Muscle layer of colon (tissue), 2 donors: ENCODE measurements around the gene TAF4.

Experiments used
- H3K27ac ChIP-seq: one replicate; pipeline ENCODE4 v1.7.0; 2013; ENCODE audit warnings: low read depth, mild to moderate bottlenecking, low read length, moderate library complexity
- H3K27me3 ChIP-seq, 2 donors: one replicate each; pipeline ENCODE4 v1.7.0; 2013; ENCODE audit warnings: low read length in 2 of 2, mild to moderate bottlenecking in 2 of 2; ENCODE audit not compliant: insufficient read depth in 2 of 2, control insufficient read depth in 1 of 2
- H3K36me3 ChIP-seq: one replicate; pipeline ENCODE4 v1.7.0; 2013; ENCODE audit warnings: mild to moderate bottlenecking, low read length; ENCODE audit not compliant: insufficient read depth
- H3K4me1 ChIP-seq: one replicate; pipeline ENCODE4 v1.7.0; 2013; ENCODE audit warnings: mild to moderate bottlenecking, low read length; ENCODE audit not compliant: insufficient read depth
- H3K4me3 ChIP-seq, 2 donors: one replicate each; pipeline ENCODE4 v1.7.0; 2013; ENCODE audit warnings: low read length in 2 of 2, low read depth in 1 of 2, mild to moderate bottlenecking in 1 of 2, moderate library complexity in 1 of 2
- H3K9ac ChIP-seq: one replicate; pipeline ENCODE4 v1.7.0; 2013; ENCODE audit warnings: low read length
- H3K9me3 ChIP-seq: one replicate; pipeline ENCODE4 v1.7.0; 2013; ENCODE audit warnings: mild to moderate bottlenecking, low read length
- donor health status: abdominal sarcoma.
- donor health status: Adenocarcinoma of cecum.

TAF4 gene

DNA sequence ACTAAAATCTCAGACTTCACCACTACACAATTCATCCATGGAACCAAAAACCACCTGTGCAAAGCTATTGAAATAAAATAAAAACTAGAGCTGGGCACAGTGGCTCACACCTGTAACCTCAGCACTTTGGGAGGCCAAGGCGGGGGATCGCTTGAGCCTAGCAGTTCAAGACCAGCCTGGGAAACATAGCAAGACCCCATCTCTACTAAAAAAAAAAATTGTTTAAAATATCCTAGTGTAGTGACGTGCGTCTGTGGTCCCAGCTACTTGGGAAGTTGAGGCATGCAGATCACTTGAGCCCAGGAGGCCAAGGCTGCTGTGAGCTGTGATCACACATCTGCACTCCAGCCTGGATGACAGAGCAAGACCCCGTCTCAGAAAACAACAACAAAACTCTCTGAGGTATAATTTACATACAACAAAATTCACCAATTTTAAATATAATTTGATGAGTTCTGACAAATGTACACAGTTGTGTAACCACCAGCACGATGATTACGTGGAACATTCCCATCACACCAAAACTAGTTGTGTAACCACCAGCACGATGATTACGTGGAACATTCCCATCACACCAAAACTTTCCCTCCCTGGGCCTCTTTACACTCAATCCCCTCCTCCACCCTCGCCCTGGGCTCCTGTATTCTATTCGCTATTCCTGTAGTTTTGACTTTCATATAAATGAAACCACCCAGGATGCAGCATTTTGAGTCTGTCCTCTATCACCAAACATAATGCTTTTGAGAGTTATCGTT, 107.5 kb downstream of the TAF4 start:
- Histone ChIP-seq H3K9me3 (no peaks in the 10 kb centered on the region), H3K27me3 (peaks cover 0 to 5% of the 10 kb centered on the region in 2 donors), H3K36me3 (no peaks in the 10 kb centered on the region), H3K4me3 (no peak overlapping the region), H3K9ac (no peak overlapping the region), H3K27ac (no peak overlapping the region), H3K4me1 (no peaks in the 10 kb centered on the region)

DNA sequence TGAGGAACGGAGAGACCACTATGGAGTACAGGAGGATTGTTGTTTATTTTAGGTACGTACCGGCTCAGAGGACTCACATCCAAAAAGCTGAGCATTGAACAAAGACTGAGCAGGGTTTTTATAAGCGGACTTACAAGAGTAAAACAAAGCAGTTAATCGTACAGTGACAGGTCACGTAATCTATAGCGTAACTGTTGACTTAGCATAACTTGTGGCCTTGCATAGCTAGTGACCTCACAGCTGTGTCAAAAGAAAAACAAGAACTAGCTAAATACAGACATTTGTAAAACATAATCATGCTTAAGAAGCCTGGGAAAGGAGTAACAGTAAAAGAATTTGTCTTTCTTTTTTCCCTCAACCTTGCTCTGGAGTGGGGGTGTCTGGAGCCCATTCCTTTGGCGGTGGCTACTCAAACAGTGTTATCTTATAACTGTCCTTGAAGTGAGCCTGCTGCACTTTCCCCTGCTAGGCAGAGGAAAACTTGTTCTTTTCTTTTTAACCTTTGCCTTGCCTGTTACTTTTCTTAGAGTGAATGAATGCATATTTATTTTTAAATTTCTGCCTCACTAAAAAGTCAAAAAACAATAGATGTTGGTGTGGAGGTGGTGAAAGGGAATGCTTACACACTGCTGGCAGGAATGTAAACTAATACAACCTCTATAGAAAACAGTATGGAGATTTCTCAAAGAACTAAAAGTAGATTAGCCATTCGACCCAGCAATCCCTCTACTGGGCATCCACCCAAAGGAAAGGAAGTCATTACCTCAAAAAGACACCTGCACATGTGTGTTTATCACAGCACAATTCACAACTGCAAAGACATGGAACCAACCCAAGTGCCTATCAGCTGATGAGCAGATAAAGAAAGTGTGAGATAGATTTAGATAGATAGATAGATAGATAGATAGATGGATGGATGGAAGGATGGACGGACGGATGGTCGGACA, 109.0 kb downstream of the TAF4 start:
- H3K27me3 ChIP-seq = peaks cover 4 to 8% of the 10 kb centered on the region in 2 donors
- H3K9me3 ChIP-seq = no peaks in the 10 kb centered on the region
- no peaks in the 10 kb centered on the region for H3K36me3 ChIP-seq
- H3K27ac ChIP-seq = no peak overlapping the region
- no peak overlapping the region for H3K9ac ChIP-seq
- no peaks in the 10 kb centered on the region for H3K4me1 ChIP-seq
- no peak overlapping the region for H3K4me3 ChIP-seq

DNA sequence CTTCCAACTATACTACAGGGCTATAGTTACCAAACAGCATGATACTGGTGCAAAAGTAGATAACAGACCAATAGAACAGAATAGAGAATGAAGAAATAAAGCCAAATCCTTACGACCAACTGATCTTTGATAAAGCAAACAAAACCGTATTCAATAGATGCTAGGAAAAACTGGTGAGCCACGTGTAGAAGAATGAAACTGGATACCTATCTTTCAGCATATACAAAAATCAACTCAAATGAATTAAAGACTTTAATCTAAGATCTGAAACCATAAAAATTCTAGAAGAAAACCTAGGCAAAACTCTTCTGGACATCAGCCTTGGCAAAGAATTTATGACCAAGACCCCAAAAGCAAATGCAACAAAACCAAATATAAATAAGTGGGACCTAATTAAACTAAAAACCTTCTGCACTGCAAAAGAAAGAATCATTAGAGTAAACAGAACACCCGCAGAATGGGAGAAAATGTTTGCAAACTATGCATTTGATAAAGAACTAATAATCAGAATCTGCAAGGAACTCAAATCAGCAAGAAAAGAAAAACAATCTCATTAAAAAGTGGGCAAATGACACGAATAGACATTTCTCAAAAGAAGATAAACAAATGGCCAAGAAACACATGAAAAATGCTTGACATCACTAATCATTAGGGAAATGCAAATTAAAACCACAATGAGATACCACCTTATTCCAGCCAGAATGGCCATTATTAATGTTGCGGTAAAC, 109.8 kb downstream of the TAF4 start:
- H3K4me1 ChIP-seq = no peaks in the 10 kb centered on the region
- H3K4me3 ChIP-seq = no peak overlapping the region
- no peak overlapping the region for H3K9ac ChIP-seq
- no peaks in the 10 kb centered on the region for H3K36me3 ChIP-seq
- no peak overlapping the region for H3K27ac ChIP-seq
- H3K9me3 ChIP-seq = no peaks in the 10 kb centered on the region
- H3K27me3 ChIP-seq = peaks cover 4 to 8% of the 10 kb centered on the region in 2 donors

DNA sequence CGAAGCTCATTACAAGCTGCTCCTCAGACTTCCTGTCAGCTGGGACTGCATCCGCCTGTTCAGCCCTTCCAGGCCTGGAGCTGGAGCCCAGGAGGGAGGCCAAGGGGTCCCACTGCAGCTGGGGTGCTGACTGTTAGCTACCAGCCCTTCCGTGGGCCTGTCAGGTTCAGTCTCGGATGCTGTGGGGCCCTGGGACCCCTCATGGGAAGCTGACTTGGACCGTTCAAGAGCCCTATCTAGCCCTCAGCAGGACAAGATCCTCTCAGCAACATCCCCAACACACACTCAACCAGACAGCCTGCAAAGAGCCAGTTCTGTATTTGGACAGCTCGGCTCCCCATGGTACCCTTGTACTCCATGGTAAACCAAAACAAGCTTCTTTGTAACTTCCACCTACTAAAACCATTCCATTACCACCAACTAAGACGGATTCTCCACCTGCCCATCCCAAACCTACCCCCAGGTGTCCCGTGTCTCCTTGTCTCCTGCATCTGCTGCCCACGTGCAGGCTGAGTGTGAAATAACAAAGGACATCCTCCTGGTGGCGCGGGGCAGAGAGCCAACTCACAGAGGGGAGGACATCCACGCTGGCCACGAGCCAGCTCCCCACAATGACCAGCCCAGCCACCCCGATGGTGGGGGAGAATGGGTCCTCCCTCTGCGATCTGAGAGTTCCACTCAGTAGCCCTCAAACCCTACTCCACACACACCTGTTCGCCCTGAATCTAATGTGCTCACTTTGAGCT, 111.2 kb downstream of the TAF4 start:
- no peaks in the 10 kb centered on the region for H3K36me3 ChIP-seq
- H3K27ac ChIP-seq = no peak overlapping the region
- no peaks in the 10 kb centered on the region for H3K9me3 ChIP-seq
- H3K4me1 ChIP-seq = no peaks in the 10 kb centered on the region
- peaks cover 4 to 8% of the 10 kb centered on the region in 2 donors for H3K27me3 ChIP-seq
- H3K9ac ChIP-seq = no peak overlapping the region
- H3K4me3 ChIP-seq = no peak overlapping the region

- H3K9ac ChIP-seq = no peak overlapping the region
- no peak overlapping the region for H3K27ac ChIP-seq
- H3K36me3 ChIP-seq = no peaks in the 10 kb centered on the region
- no peaks in the 10 kb centered on the region for H3K9me3 ChIP-seq
- peaks cover 4 to 8% of the 10 kb centered on the region in 2 donors for H3K27me3 ChIP-seq
- H3K4me1 ChIP-seq = no peaks in the 10 kb centered on the region
- H3K4me3 ChIP-seq = no peak overlapping the region
Measured at GRCh38 chr20:61953037-61954021, 112.4 kb downstream of the TAF4 start.

GRCh38 chr20:61951695-61952533, 113.8 kb downstream of the TAF4 start:
- H3K36me3 ChIP-seq = no peaks in the 10 kb centered on the region
- H3K27me3 ChIP-seq = peaks cover 4 to 8% of the 10 kb centered on the region in 2 donors
- H3K4me3 ChIP-seq = no peak overlapping the region
- no peaks in the 10 kb centered on the region for H3K4me1 ChIP-seq
- H3K27ac ChIP-seq = no peak overlapping the region
- no peaks in the 10 kb centered on the region for H3K9me3 ChIP-seq
- H3K9ac ChIP-seq = no peak overlapping the region

- no peaks in the 10 kb centered on the region for H3K4me1 ChIP-seq
- H3K27ac ChIP-seq = no peak overlapping the region
- H3K9me3 ChIP-seq = no peaks in the 10 kb centered on the region
- no peak overlapping the region for H3K4me3 ChIP-seq
- H3K36me3 ChIP-seq = no peaks in the 10 kb centered on the region
- H3K9ac ChIP-seq = no peak overlapping the region
- peaks cover 4 to 8% of the 10 kb centered on the region in 2 donors for H3K27me3 ChIP-seq
Measured at GRCh38 chr20:61950641-61951071, 115.0 kb downstream of the TAF4 start.

DNA sequence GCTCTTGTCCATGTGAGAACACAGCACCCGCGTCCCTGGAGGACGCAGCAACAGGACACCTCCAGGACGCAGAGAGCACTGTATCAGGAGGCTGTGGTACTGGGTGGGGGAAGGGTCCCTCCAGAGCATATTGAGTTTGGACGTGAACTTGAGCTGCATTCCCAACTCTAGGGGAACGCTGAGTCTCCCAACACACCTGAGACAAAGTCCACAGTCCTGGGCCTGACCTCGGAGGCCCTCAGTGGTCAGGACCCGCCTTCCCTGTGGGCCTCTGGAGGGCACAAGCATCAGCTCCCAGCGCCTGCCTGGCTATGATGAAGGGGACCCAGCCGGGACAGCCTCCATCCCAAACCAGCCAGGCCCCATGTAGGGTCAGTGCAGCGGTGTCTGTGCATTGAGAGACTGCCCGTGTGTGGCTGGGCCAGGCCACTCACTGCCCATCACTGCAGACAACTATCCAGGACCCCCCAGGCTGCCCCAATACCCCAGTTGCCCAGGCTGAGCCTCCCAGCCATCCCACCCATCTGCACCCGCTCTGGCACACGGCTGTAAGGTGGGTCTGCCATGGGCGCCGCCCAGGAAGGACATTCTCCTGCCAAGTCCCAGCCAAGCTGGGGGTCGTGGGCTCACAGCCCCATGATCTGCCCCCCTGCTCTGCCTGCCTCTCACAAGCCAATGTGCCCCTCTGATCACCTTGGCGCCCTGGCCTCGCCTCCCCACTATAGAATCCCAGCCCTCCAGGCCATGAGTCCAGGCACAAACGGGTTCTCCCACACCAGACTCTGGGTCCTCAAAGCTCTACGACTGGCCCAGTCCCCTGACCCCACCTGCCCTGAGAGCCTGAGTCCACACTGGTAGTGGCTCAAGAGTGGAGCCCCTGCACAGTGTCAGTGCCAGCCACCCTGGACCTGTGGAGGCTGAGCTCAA, 115.7 kb downstream of the TAF4 start:
- Histone ChIP-seq H3K27me3 (peaks cover 4 to 8% of the 10 kb centered on the region in 2 donors), H3K36me3 (no peaks in the 10 kb centered on the region), H3K9ac (no peak overlapping the region), H3K4me3 (no peak overlapping the region), H3K4me1 (no peaks in the 10 kb centered on the region), H3K9me3 (no peaks in the 10 kb centered on the region), H3K27ac (no peak overlapping the region)

GRCh38 chr20:61949363-61949713, 116.3 kb downstream of the TAF4 start:
- H3K27me3 ChIP-seq = peaks cover 4 to 8% of the 10 kb centered on the region in 2 donors
- H3K4me1 ChIP-seq = no peaks in the 10 kb centered on the region
- H3K9ac ChIP-seq = no peak overlapping the region
- H3K9me3 ChIP-seq = no peaks in the 10 kb centered on the region
- H3K27ac ChIP-seq = no peak overlapping the region
- H3K4me3 ChIP-seq = no peak overlapping the region
- no peaks in the 10 kb centered on the region for H3K36me3 ChIP-seq
